ENCODE measurements around the gene ZC3H4. TPM values are rescaled to one million over a fixed set of nuclear protein-coding genes. Genes with fewer than 3 reads are reported as not detected.
A peak's percentile ranks its signal among the peaks of the same experiment; 100 is the strongest.

ZC3H4 gene
- total and polyA plus RNA-seq, 9 of the 15 experiments (the other 6 are each of a cell fraction or from before 2014, with no cell fraction given): 2.2 to 75.6 (median 18.3) TPM

DNA sequence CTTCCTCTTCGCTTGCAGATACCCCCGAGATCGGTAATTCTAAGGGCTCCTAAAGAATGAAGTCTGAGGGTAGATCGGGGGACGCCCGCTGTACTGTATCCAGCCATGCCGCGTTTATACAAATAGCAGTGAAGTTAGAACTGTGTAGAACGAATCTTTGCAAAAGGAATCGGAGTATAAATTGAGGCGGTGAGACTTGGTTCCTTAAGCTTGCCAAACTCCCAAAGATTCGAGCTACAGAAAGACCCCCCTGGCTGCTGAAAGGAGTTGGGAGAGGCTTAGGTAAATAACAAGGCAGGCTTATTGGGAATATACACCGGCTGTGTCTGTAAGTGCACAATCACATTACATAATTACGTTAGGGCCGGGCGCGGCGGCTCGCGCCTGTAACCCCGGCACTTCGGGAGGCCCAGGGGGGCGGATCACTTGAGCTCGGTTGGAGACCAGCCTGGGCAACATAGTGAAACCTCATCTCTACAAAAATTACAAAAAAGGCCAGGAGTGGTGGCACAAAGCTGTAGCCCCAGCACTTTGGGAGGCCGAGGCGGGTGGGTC is 77.4 kb downstream of the ZC3H4 start (continued):
- TF ChIP-seq, protein P1, sequence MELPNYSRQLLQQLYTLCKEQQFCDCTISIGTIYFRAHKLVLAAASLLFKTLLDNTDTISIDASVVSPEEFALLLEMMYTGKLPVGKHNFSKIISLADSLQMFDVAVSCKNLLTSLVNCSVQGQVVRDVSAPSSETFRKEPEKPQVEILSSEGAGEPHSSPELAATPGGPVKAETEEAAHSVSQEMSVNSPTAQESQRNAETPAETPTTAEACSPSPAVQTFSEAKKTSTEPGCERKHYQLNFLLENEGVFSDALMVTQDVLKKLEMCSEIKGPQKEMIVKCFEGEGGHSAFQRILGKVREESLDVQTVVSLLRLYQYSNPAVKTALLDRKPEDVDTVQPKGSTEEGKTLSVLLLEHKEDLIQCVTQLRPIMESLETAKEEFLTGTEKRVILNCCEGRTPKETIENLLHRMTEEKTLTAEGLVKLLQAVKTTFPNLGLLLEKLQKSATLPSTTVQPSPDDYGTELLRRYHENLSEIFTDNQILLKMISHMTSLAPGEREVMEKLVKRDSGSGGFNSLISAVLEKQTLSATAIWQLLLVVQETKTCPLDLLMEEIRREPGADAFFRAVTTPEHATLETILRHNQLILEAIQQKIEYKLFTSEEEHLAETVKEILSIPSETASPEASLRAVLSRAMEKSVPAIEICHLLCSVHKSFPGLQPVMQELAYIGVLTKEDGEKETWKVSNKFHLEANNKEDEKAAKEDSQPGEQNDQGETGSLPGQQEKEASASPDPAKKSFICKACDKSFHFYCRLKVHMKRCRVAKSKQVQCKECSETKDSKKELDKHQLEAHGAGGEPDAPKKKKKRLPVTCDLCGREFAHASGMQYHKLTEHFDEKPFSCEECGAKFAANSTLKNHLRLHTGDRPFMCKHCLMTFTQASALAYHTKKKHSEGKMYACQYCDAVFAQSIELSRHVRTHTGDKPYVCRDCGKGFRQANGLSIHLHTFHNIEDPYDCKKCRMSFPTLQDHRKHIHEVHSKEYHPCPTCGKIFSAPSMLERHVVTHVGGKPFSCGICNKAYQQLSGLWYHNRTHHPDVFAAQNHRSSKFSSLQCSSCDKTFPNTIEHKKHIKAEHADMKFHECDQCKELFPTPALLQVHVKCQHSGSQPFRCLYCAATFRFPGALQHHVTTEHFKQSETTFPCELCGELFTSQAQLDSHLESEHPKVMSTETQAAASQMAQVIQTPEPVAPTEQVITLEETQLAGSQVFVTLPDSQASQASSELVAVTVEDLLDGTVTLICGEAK (IDR thresholded peaks at IDR 0.05): no peak
- TF ChIP-seq, protein P1 (CRISPR knock-in tag; IDR thresholded peaks at IDR 0.05): no peak
- TF ChIP-seq HNRNPH1 (optimal IDR thresholded peaks at IDR 0.05; ENCODE audit: low read depth, low read length): no peak
- TF ChIP-seq JUNB (CRISPR knock-in tag; conservative IDR thresholded peaks at IDR 0.05): no peak
- TF ChIP-seq MCM3 (IDR thresholded peaks at IDR 0.05): no peak
- no peak for TF ChIP-seq RBM14 (IDR thresholded peaks at IDR 0.05; ENCODE audit: borderline replicate concordance, insufficient read depth, low read depth, low read length)
- TF ChIP-seq TSC22D4 (tag; IDR thresholded peaks at IDR 0.05): no peak
- TF ChIP-seq PHB2 (IDR thresholded peaks at IDR 0.05; ENCODE audit: low read depth): no peak
- TF ChIP-seq NEUROD1 (IDR thresholded peaks at IDR 0.05; ENCODE audit: borderline replicate concordance, low read depth, low read length, partially characterized antibody): no peak
- no peak for TF ChIP-seq CEBPZ (IDR thresholded peaks at IDR 0.05; ENCODE audit: borderline replicate concordance, low read depth, low read length)
- TF ChIP-seq, protein P2, sequence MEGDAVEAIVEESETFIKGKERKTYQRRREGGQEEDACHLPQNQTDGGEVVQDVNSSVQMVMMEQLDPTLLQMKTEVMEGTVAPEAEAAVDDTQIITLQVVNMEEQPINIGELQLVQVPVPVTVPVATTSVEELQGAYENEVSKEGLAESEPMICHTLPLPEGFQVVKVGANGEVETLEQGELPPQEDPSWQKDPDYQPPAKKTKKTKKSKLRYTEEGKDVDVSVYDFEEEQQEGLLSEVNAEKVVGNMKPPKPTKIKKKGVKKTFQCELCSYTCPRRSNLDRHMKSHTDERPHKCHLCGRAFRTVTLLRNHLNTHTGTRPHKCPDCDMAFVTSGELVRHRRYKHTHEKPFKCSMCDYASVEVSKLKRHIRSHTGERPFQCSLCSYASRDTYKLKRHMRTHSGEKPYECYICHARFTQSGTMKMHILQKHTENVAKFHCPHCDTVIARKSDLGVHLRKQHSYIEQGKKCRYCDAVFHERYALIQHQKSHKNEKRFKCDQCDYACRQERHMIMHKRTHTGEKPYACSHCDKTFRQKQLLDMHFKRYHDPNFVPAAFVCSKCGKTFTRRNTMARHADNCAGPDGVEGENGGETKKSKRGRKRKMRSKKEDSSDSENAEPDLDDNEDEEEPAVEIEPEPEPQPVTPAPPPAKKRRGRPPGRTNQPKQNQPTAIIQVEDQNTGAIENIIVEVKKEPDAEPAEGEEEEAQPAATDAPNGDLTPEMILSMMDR (IDR thresholded peaks at IDR 0.05 in 2 of 3, conservative IDR thresholded peaks at IDR 0.05 in 1 of 3; ENCODE audit: insufficient read depth in 2 of 3, low read depth in 1 of 3, low read length in 3 of 3): 0 out of 6 replicates have a peak, but pooled peaks of 1 of the 3 experiments have one; percentile 53
- TF ChIP-seq EP400 (IDR thresholded peaks at IDR 0.05): 0 out of 2 replicates have a peak, but pooled peaks have one; percentile 8
